ENCODE measurements around the gene NYAP2.

GRCh38 chr2:225616848-225617247, 217.3 kb downstream of the NYAP2 start:
- TF ChIP-seq POLR2AphosphoS5 (IDR thresholded peaks at IDR 0.05; ENCODE audit: low read depth) (no peak), SPI1 (IDR thresholded peaks at IDR 0.05; ENCODE audit: borderline replicate concordance, low read depth) (no peak), REST (IDR thresholded peaks at IDR 0.05; ENCODE audit: insufficient replicate concordance, low read depth) (no peak), GABPA (IDR thresholded peaks at IDR 0.05; ENCODE audit: low read depth) (no peak)
- TF ChIP-seq, protein P1, sequence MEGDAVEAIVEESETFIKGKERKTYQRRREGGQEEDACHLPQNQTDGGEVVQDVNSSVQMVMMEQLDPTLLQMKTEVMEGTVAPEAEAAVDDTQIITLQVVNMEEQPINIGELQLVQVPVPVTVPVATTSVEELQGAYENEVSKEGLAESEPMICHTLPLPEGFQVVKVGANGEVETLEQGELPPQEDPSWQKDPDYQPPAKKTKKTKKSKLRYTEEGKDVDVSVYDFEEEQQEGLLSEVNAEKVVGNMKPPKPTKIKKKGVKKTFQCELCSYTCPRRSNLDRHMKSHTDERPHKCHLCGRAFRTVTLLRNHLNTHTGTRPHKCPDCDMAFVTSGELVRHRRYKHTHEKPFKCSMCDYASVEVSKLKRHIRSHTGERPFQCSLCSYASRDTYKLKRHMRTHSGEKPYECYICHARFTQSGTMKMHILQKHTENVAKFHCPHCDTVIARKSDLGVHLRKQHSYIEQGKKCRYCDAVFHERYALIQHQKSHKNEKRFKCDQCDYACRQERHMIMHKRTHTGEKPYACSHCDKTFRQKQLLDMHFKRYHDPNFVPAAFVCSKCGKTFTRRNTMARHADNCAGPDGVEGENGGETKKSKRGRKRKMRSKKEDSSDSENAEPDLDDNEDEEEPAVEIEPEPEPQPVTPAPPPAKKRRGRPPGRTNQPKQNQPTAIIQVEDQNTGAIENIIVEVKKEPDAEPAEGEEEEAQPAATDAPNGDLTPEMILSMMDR (IDR thresholded peaks at IDR 0.05; ENCODE audit: insufficient read depth, low read length) = no peak

All from HL-60 (cell line).